K562 (cell line): ENCODE data around the gene FIZ1. TPM values are rescaled to one million over a fixed set of nuclear protein-coding genes. Genes with fewer than 3 reads are reported as not detected.

Experiments
- DLX4 ChIP-seq: fragments of 250-450 bp; sonication (Bioruptor Pico); IDR thresholded peaks from 2 replicates; pipeline ENCODE4 v1.6.1; 2021; ENCODE audit warnings: mild to moderate bottlenecking
- ETV1 ChIP-seq: fragments of 450-650 bp; conservative IDR thresholded peaks from 2 replicates; pipeline ENCODE4 v1.6.1; 2016; ENCODE audit warnings: missing genetic modification characterization, control low read depth, low read depth, missing compliant biosample characterization
- FOXJ3 ChIP-seq: sonication (generic); formaldehyde crosslinking; IDR thresholded peaks from 2 replicates; pipeline ENCODE4 v1.4.0; 2020; ENCODE audit warnings: mild to moderate bottlenecking, missing genetic modification reagents
- HNRNPLL ChIP-seq: fragments of 200-400 bp; formaldehyde crosslinking; IDR thresholded peaks from 2 replicates; pipeline ENCODE4 v1.6.1; 2017; ENCODE audit warnings: low read length, low read depth, mild to moderate bottlenecking; ENCODE audit not compliant: poor library complexity, severe bottlenecking
- JUN ChIP-seq, 2 experiments: sonication (generic) in 1 of 2; formaldehyde crosslinking in 1 of 2; IDR thresholded peaks; 2 replicates each; pipeline versions ENCODE4 v1.6.1 to v1.8.0; 2012 to 2022; ENCODE audit warnings: borderline replicate concordance in 2 of 2, mild to moderate bottlenecking in 2 of 2, improper control_type of control experiment in 1 of 2, low read depth in 1 of 2, low read length in 1 of 2, missing genetic modification reagents in 1 of 2
- NFATC3 ChIP-seq: fragments of 450-650 bp; IDR thresholded peaks from 2 replicates; pipeline ENCODE4 v1.6.1; 2017; ENCODE audit warnings: mild to moderate bottlenecking
- POLR2AphosphoS2 ChIP-seq: IDR thresholded peaks from 2 replicates; pipeline ENCODE4 v1.6.1; 2012; ENCODE audit warnings: low read length, improper control_type of control experiment
- POLR2G ChIP-seq: fragments of 200-400 bp; formaldehyde crosslinking; IDR thresholded peaks from 2 replicates; pipeline ENCODE4 v1.6.1; 2017; ENCODE audit warnings: low read depth, mild to moderate bottlenecking, antibody characterized with exemption, low read length, moderate library complexity
- REST ChIP-seq, 2 experiments: fragments of 450-650 bp; formaldehyde crosslinking in 1 of 2; IDR thresholded peaks; 2 replicates each; pipeline versions ENCODE4 v1.4.0 to v1.6.1; 2014 to 2020; ENCODE audit warnings: mild to moderate bottlenecking in 2 of 2, borderline replicate concordance in 1 of 2, low read depth in 1 of 2
- SMARCC2 ChIP-seq: fragments of 450-650 bp; IDR thresholded peaks from 2 replicates; pipeline ENCODE4 v1.6.1; 2017; ENCODE audit warnings: antibody characterized with exemption, moderate library complexity, mild to moderate bottlenecking, low read depth
- TAF7 ChIP-seq: fragments of 450-650 bp; IDR thresholded peaks from 2 replicates; pipeline ENCODE4 v1.6.1; 2016; ENCODE audit warnings: missing genetic modification characterization, missing compliant biosample characterization
- TRIM25 ChIP-seq: fragments of 450-650 bp; IDR thresholded peaks from 2 replicates; pipeline ENCODE4 v1.7.0; 2016; ENCODE audit warnings: borderline replicate concordance
- ZZZ3 ChIP-seq: fragments of 450-650 bp; IDR thresholded peaks from 2 replicates; pipeline ENCODE4 v1.6.1; 2016; ENCODE audit warnings: antibody characterized with exemption, mild to moderate bottlenecking, moderate library complexity
- polyA plus RNA-seq, 8 experiments: library from polyadenylated mRNA; depleted of rRNA in 4 of 8; stranded (reverse) in 5 of 8; unstranded in 3 of 8; fragments of >200 nt; fragmentation: Nextera tagmentation in 2 of 8; fragmentation: Illumina TruSeq in 1 of 8; extraction: Ambion mirVana in 2 of 8; extraction: Trizol in 1 of 8; gene quantifications; 2 replicates each; pipeline versions ENCODE4 v1.2.1 to v1.2.3, GENCODE V29; 2011 to 2014; ENCODE audit warnings: inconsistent platforms in 1 of 8, missing spikeins in 1 of 8
- total RNA-seq, 7 experiments: library from RNA; depleted of rRNA in 6 of 7; stranded (reverse); fragments of >200 nt in 6 of 7; fragmentation: Illumina TruSeq in 2 of 7; extraction: Trizol in 2 of 7; gene quantifications; 2 replicates each; pipeline versions ENCODE4 v1.2.1 to v1.2.3, GENCODE V29; 2011 to 2021; ENCODE audit warnings: low replicate concordance in 1 of 7
- TF ChIP-seq, protein P1 (sequence below): fragments of 450-650 bp; IDR thresholded peaks from 2 replicates; pipeline ENCODE4 v1.6.1; 2017; ENCODE audit warnings: antibody characterized with exemption

The FIZ1 gene
- total and polyA plus RNA-seq, 9 of the 15 experiments (the other 6 are each of a cell fraction or from before 2014, with no cell fraction given): 0.79 to 17.5 (median 5.5) TPM

DNA sequence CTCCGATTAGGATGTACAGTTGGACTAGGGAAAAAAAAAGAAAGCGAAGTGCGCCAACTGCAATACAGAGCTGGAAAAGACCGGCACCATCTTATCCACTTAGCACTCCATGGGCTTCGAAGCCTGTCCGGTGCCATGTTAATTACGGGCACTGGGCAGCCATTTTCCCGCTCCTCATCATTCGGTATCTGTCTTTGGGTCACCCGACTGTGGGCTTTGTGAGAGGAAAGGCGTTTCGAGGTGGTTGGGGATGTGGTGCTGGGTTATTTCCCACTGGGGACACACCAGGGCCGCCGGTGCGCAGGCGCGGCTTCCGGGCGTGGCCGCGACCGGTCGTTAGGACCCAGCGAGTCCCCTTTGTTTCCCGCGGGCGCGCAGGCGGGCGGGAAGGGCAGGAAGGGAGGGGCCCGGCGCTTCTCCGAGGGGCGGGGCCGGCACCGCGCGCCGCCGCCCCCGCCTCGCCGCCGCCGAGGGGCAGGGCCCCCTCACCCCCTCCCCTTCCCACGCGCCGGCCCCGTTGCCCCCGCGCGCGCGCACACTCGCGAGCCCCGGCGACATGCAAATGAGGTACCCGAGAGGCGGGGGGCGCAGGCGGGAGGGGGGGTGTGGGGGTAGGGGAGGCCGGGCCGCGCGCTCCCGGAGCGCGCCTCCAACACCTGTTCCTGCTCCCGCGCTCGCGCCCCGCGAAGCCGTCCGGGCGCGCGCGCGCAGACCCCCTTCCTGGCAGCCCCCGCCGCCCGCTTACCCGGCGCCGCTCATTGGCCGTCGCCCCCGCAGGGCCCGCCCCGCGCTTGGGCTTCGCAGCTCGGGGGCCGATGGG lies 735 bp upstream of the FIZ1 start, which contains the start of gene ZNF524 (continued):
- TF ChIP-seq ETV1 (tag) (peak; percentile 66), POLR2G (peak; percentile 81), HNRNPLL (no peak), ZZZ3 (no peak), POLR2AphosphoS2 (no peak), SMARCC2 (no peak), JUN (IDR thresholded peaks at IDR 0.05; ENCODE audit: borderline replicate concordance, low read depth, low read length) (no peak), JUN (CRISPR knock-in tag; IDR thresholded peaks at IDR 0.05; ENCODE audit: borderline replicate concordance) (no peak), TAF7 (tag) (peak; percentile 91), REST (IDR thresholded peaks at IDR 0.05; ENCODE audit: borderline replicate concordance) (no peak), REST (CRISPR knock-in tag; IDR thresholded peaks at IDR 0.05; ENCODE audit: low read depth) (peak; percentile 70; the same call in 1 of the 2 replicates), FOXJ3 (CRISPR knock-in tag) (no peak), NFATC3 (no peak), DLX4 (CRISPR knock-in tag) (no peak), TRIM25 (no peak)
- TF ChIP-seq, protein P1, sequence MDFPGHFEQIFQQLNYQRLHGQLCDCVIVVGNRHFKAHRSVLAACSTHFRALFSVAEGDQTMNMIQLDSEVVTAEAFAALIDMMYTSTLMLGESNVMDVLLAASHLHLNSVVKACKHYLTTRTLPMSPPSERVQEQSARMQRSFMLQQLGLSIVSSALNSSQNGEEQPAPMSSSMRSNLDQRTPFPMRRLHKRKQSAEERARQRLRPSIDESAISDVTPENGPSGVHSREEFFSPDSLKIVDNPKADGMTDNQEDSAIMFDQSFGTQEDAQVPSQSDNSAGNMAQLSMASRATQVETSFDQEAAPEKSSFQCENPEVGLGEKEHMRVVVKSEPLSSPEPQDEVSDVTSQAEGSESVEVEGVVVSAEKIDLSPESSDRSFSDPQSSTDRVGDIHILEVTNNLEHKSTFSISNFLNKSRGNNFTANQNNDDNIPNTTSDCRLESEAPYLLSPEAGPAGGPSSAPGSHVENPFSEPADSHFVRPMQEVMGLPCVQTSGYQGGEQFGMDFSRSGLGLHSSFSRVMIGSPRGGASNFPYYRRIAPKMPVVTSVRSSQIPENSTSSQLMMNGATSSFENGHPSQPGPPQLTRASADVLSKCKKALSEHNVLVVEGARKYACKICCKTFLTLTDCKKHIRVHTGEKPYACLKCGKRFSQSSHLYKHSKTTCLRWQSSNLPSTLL: no peak
